ENCODE data around the gene TTC7B. TPM values are rescaled to one million over a fixed set of nuclear protein-coding genes. Genes with fewer than 3 reads are reported as not detected.

TTC7B gene
- total and polyA plus RNA-seq, 7 donors, result 5.5 to 70.9 (median 46.8) TPM

DNA sequence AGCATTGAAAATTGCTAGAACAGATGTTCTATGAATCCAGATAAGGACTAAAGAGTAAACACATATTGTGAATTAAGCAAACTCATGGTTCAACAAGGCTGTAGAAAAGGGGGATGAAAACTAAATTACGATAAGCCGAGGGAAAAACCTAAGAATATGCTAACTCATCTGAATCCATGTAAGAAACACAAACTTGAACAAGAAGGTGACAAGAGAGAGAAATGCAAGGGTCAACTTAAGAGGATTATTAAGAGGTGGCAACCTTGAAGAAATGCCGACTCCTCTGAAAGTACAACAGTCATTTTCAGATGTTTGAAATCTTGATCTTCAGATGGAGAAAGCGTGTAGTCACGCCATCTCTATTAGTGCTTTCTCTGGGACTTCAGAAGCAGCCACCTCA is 128.6 kb downstream of the TTC7B start:
- DNase-seq, result no peak
- no peak overlapping the region for H3K4me3 ChIP-seq
- intact Hi-C loops (cut with DNase I), result no loop called here
- H3K4me1 ChIP-seq, result peaks cover 0 to 7% (median 0%) of the 10 kb centered on the region in 4 donors
- peaks cover 0 to 10% (median 0%) of the 10 kb centered on the region in 4 donors for H3K36me3 ChIP-seq
- no peak overlapping the region for H3K27ac ChIP-seq
- TF ChIP-seq CTCF (IDR thresholded peaks at IDR 0.05) (no peak), EP300 (IDR thresholded peaks at IDR 0.05) (no peak), POLR2A (IDR thresholded peaks at IDR 0.05) (no peak)
- WGBS, 2 donors, result 96 to 98% methylated on average over 5 of the region's 5 CpGs
- no peaks in the 10 kb centered on the region for H3K9me3 ChIP-seq
- no peaks in the 10 kb centered on the region for H3K27me3 ChIP-seq

GRCh38 chr14:90682615-90683014 is 133.6 kb downstream of the TTC7B start:
- 95 to 96% methylated on average over 7 of the region's 7 CpGs for WGBS, 2 donors
- TF ChIP-seq EP300 (IDR thresholded peaks at IDR 0.05), result no peak
- no peak for TF ChIP-seq POLR2AphosphoS5 (IDR thresholded peaks at IDR 0.05)
- no peak for TF ChIP-seq CTCF (IDR thresholded peaks at IDR 0.05)
- no peak for TF ChIP-seq POLR2A (IDR thresholded peaks at IDR 0.05)
- no peak overlapping the region for H3K27ac ChIP-seq
- no peak overlapping the region for H3K4me3 ChIP-seq
- H3K36me3 ChIP-seq, result peaks cover 0 to 10% (median 0%) of the 10 kb centered on the region in 4 donors
- H3K27me3 ChIP-seq, result no peaks in the 10 kb centered on the region
- DNase-seq, result no peak
- H3K9me3 ChIP-seq, result no peaks in the 10 kb centered on the region
- intact Hi-C loops (cut with DNase I), result no loop called here
- H3K4me1 ChIP-seq, result peaks cover 0 to 21% (median 14%) of the 10 kb centered on the region in 4 donors

DNA sequence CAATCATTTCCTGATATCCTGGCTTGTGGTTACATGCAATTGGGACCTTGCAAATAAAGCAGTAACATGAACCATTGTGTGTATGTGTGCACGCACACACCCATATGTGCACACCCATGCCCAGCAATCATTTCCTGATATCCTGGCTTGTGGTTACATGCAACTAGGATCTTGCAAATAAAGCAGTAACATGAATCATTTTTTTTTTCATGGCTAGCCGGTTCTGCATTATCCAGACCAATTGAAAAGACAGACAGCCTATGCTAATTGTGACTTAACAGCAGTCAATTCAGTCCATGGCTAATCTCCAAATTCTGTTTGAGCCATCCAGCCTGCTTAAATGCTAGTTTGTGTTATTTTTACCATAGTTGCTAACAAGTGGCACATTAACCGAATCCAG is 134.3 kb downstream of the TTC7B start:
- no peak for DNase-seq
- WGBS, 2 donors, result 25 to 62% methylated on average over 3 of the region's 3 CpGs
- no peak overlapping the region for H3K27ac ChIP-seq
- H3K9me3 ChIP-seq, result no peaks in the 10 kb centered on the region
- no peaks in the 10 kb centered on the region for H3K27me3 ChIP-seq
- intact Hi-C loops (cut with DNase I), result no loop called here
- H3K4me3 ChIP-seq, result no peak overlapping the region
- H3K36me3 ChIP-seq, result peaks cover 0 to 6% (median 0%) of the 10 kb centered on the region in 4 donors
- H3K4me1 ChIP-seq, result peaks cover 0 to 27% (median 21%) of the 10 kb centered on the region in 4 donors
- no peak for TF ChIP-seq POLR2AphosphoS5 (IDR thresholded peaks at IDR 0.05)
- TF ChIP-seq EP300 (IDR thresholded peaks at IDR 0.05), result no peak
- TF ChIP-seq CTCF (IDR thresholded peaks at IDR 0.05), result no peak
- TF ChIP-seq POLR2A (IDR thresholded peaks at IDR 0.05), result no peak

GRCh38 chr14:90678846-90679362 is 137.3 kb downstream of the TTC7B start:
- WGBS, 2 donors, result 88 to 95% methylated on average over 6 of the region's 6 CpGs
- H3K4me3 ChIP-seq, result no peak overlapping the region
- no peaks in the 10 kb centered on the region for H3K36me3 ChIP-seq
- no peak for TF ChIP-seq POLR2AphosphoS5 (IDR thresholded peaks at IDR 0.05)
- no peak for TF ChIP-seq EP300 (IDR thresholded peaks at IDR 0.05)
- no peak for TF ChIP-seq POLR2A (IDR thresholded peaks at IDR 0.05)
- TF ChIP-seq CTCF (IDR thresholded peaks at IDR 0.05), result no peak
- peak overlapping the region in 2 of 4 donors; percentile 18 to 85 for H3K27ac ChIP-seq
- peaks cover 0 to 57% (median 47%) of the 10 kb centered on the region in 4 donors for H3K4me1 ChIP-seq
- H3K27me3 ChIP-seq, result no peaks in the 10 kb centered on the region
- no peak for DNase-seq
- intact Hi-C loops (cut with DNase I), result loop anchor here (5.0 kb wide), 3 partner anchors 52 to 277 kb away; no protein-coding TSS in a partner anchor
- H3K9me3 ChIP-seq, result no peaks in the 10 kb centered on the region

DNA sequence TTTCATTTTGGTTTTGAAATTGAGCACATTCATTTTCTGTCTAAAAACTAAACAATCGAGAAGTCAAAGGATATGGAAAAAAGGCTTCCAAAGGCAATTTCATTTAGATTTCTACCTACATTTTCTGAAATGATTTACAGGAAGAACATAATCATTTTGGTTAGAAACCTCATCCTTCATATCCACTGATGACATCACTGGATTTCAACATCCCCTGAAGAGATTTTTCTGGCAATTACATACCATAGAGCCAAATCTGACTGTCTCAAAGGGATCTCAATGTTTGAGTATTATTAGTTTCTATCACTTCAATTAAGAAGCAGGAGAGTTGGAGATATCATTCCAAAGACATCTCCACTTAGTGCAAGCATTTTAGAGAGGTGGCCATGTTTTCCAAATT is 137.8 kb downstream of the TTC7B start:
- Histone ChIP-seq H3K4me1 (peaks cover 0 to 57% (median 47%) of the 10 kb centered on the region in 4 donors), H3K27me3 (no peaks in the 10 kb centered on the region), H3K4me3 (no peak overlapping the region), H3K36me3 (no peaks in the 10 kb centered on the region), H3K9me3 (no peaks in the 10 kb centered on the region), H3K27ac (peak overlapping the region in 2 of 4 donors; percentile 85 to 86)
- WGBS, 2 donors, result 96 to 99% methylated on average over 1 of the region's 1 CpG
- TF ChIP-seq POLR2AphosphoS5 (IDR thresholded peaks at IDR 0.05), result no peak
- TF ChIP-seq POLR2A (IDR thresholded peaks at IDR 0.05), result no peak
- no peak for TF ChIP-seq CTCF (IDR thresholded peaks at IDR 0.05)
- TF ChIP-seq EP300 (IDR thresholded peaks at IDR 0.05), result no peak
- no peak for DNase-seq
- intact Hi-C loops (cut with DNase I), result loop anchor here (5.0 kb wide), 3 partner anchors 51 to 276 kb away; no protein-coding TSS in a partner anchor
